GM18502 (cell line): ENCODE measurements around the gene NRN1L.
"Not testable (repeated sequence)": the region's sequence is repeated elsewhere in the genome, so short reads cannot be mapped to it uniquely, and the experiment has no call there.

ENCODE experiments used
- ATAC-seq: cut with Tn5 transposase; IDR thresholded peaks from one replicate; pipeline ENCODE4 v1.9.1; 2021; ENCODE audit warnings: mild to moderate bottlenecking; ENCODE audit not compliant: unreplicated experiment, poor library complexity

Gene NRN1L

GRCh38 chr16:67915496-67915769, 30.7 kb downstream of the NRN1L start:
- ATAC-seq = not testable (repeated sequence)

GRCh38 chr16:67915831-67916723, 31.4 kb downstream of the NRN1L start:
- no peak for ATAC-seq

- ATAC-seq = no peak
Observed at GRCh38 chr16:67917140-67917851, 32.6 kb downstream of the NRN1L start.

- ATAC-seq = no peak
Observed at GRCh38 chr16:67917852-67918236, 33.2 kb downstream of the NRN1L start.

GRCh38 chr16:67919622-67920221, 35.0 kb downstream of the NRN1L start:
- ATAC-seq = no peak

- ATAC-seq = no peak
Observed at GRCh38 chr16:67922221-67922620, 37.5 kb downstream of the NRN1L start.

- ATAC-seq = no peak
Observed at GRCh38 chr16:67922740-67923139, 38.1 kb downstream of the NRN1L start.

- no peak for ATAC-seq
Observed at GRCh38 chr16:67923414-67924116, 38.9 kb downstream of the NRN1L start.

- no peak for ATAC-seq
Observed at GRCh38 chr16:67924140-67924906, 39.6 kb downstream of the NRN1L start.

GRCh38 chr16:67926181-67926750, 41.6 kb downstream of the NRN1L start:
- ATAC-seq = no peak

GRCh38 chr16:67927131-67927941, 42.7 kb downstream of the NRN1L start:
- ATAC-seq = no peak

GRCh38 chr16:67928147-67928546, 43.5 kb downstream of the NRN1L start:
- no peak for ATAC-seq

GRCh38 chr16:67928561-67929364, 44.1 kb downstream of the NRN1L start:
- ATAC-seq = peak; percentile 62

GRCh38 chr16:67930191-67930590, 45.5 kb downstream of the NRN1L start:
- ATAC-seq = no peak

- ATAC-seq = no peak
Observed at GRCh38 chr16:67930678-67931211, 46.1 kb downstream of the NRN1L start.

GRCh38 chr16:67931712-67932461, 47.2 kb downstream of the NRN1L start, which contains the start of gene CTRL:
CTRL (minus strand) TSS chr16:67931862; CDS start chr16:67931852, 10 bp downstream.
- ATAC-seq = no peak

GRCh38 chr16:67932462-67932840, 47.8 kb downstream of the NRN1L start:
- no peak for ATAC-seq
